GM18508 (cell line): ENCODE data around the gene SLC16A4.
"Not testable (repeated sequence)": the region's sequence is repeated elsewhere in the genome, so short reads cannot be mapped to it uniquely, and the experiment has no call there.

ENCODE experiments used
- ATAC-seq: cut with Tn5 transposase; IDR thresholded peaks from one replicate; pipeline ENCODE4 v1.9.1; 2021; ENCODE audit warnings: moderate number of reproducible peaks; ENCODE audit not compliant: insufficient read depth, unreplicated experiment

Gene SLC16A4

DNA sequence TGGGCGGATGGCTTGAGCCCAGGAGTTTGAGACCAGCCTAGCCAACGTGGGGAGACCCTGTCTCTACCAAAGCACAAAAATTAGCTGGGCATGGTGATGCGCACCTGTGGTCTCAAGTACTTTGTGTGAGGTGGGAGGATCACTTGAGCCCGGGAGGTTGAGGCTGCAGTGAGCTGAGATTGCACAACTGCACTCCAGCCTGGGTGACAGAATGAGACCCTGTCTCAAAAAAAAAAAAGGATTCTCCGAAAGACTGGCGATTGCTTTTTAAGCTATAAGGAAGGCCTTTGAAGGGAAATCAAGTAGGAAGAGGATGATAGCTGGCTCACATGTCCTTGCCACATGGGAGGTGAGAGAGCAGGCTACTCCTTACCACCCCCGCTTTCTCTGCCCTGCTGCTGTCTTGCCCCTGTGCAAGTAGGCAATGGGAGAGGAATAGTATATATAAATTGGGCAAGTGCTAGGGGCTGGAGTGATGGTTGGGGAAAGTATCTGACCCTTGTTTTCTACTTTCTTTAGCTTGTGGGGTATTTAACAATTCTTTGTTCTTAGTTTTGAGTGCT, 20.4 kb upstream of the SLC16A4 start:
- ATAC-seq = no peak

DNA sequence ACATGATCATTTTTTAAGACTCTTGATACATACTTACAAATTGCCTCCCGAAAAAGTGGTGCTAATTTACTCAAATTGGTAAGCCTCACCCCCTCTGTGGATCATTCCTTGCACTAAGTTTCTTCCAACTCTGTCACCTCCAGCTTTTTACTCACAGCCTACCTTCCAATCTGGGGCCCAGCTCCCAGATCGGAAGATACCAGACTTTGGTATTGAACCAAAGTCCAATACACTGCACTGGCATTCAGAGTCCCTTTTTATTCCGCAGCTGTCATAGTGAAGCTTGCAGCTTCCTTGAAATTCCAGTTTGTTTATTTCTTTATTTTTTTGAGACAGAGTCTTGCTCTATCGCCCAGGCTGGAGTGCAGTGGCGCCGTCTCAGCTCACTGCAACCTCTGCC, 18.5 kb upstream of the SLC16A4 start:
- ATAC-seq = no peak

DNA sequence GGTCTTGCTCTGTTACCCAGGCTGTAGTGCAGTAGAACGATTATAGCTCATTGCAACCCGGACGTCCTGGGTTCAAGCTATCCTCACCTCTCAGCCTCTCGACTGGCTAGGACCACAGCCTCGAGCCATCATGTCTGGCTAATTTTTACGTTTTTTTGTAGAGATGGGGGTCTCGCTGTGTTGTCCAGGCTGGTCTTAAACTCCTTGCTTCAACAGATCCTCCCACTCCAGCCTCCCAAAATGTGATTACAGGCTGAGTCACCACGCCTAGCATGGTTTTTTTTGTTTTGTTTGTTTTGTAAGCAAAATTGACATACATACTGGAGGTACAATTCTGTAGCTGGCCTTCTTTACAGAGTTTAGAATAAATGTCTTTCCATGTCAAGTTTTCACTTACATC, 17.7 kb upstream of the SLC16A4 start:
- no peak for ATAC-seq

DNA sequence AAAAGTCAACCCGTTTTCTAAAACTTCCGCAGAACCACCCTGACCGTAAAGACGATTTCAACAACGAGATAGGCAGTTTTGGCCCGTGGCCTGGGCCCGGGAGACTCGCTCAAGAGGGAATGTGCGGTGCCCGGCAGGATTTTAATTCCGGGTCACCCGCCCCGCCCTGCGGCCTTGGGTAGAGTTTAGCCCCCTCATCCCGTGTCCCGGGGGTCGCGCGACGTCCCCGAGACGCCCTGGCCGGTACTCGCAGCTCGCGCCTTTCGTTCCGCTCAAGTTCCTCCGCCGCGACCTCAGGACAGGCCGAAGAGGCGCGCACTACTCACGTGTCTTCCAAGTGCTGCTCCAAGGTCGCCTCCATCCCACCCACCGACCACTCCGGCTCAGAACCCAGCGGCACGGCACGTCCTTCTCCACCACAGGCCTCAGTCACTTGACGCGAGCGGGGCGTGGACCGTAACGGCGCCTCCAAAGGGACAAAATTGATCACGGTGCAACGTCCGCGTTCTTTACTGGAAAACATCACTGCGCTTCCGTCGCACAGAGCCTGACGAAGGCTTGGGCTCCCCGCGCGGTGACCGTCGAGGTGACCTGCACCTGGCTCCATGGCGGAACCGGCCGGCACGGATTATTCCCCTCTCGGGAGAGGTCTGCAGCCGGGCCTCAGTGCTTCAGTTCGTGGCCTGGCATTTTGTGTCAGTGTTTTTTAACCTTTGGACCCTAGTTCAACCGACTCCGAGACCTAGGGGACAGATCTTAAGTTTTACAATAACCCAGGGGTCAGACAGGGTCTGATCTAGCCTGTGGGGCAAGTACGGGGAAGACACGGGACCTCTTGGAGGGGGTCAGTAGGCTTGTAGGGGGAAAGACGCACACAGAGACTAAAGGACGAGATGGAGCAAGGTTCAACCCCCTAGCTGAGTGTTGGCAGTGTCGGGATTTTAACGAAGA, 16.7 kb upstream of the SLC16A4 start, which contains the start of gene LAMTOR5:
TSS of gene LAMTOR5 (minus strand) at position 435 of the 951 bp plus-strand sequence. CDS start at position 361, 74 bp downstream.
- ATAC-seq = peak; percentile 76

DNA sequence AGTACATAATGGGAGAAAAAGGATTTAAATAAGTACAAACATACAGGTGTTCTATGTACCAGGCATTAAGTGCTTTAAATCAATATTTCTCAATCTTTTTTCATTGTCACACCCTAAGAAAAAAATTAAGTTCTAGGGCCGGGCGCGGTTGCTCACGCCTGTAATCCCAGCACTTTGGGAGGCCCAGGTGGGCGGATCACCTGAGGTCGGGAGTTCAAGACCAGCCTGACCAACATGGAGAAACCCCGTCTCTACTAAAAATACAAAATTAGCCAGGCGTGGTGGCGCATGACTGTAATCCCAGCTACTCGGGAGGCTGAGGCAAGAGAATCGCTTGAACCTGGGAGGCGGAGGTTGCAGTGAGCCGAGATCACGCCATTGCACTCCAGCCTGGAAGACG, 15.6 kb upstream of the SLC16A4 start:
- ATAC-seq = not testable (repeated sequence)

DNA sequence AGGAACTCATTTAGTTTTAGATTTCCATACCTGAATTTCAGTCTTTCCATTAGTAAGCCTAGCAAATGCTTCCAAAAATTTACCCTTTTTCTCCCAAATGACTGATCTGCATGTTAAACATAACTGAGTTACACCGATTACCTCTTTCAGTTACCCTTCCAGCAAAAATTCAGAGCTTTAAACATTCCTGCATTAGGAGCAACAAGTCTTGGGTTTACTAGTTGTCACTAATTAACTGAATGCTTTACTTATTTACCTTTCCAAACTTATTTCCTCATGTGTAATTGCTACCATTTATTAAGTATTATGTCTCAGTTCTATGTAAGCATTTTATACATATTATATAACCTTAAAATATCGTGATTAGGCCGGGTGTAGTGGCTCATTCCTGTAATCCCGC, 13.6 kb upstream of the SLC16A4 start:
- ATAC-seq = no peak

DNA sequence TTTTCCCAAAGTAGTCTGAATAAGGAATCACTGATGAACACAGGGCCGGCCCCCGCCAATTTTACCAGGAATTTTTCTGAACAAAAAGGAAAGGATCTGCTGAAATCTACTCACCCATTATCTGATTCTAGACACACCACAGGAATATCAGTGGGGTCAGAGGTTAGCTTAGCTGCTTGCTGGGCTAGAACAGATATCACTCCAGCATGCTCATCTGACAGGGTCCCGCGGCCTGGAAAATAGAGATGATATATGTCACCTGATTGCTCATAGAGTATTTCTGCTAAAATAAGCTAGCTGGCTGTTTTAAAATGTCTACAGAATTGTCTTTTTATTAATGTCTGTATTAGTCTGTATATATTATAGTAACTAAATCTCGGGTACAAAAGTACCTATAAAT, 13.0 kb upstream of the SLC16A4 start:
- no peak for ATAC-seq

DNA sequence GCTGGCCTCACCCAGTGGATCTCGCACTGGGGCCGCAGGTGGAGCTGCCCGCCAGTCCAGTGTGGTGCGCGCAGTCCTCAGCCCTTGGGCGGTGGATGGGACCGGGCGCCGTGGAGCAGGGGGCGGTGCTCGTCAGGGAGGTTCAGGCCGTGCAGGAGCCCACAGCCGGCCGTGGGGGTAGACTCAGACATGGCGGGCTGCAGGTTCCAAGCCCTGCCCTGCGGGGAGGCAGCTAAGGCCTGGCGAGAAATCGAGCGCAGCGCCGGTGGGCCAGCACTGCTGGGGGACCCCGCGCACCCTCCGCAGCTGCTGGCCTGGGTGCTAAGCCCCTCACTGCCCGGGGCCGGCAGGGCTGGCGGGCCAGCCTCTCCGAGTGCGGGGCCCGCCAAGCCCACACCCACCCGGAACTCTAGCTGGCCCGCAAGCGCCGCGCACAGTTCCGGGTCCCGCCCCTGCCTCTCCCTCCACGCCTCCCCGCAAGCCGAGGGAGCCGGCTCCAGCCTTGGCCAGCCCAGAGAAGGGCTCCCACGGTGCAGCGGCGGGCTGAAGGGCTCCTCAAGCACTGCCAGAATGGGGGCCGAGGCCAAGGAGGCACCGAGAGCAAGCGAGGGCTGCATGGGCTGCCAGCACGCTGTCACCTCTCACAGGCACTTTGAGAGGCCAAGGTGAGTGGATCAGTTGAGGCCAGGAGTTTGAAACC, 5.6 kb upstream of the SLC16A4 start:
- not testable (repeated sequence) for ATAC-seq

DNA sequence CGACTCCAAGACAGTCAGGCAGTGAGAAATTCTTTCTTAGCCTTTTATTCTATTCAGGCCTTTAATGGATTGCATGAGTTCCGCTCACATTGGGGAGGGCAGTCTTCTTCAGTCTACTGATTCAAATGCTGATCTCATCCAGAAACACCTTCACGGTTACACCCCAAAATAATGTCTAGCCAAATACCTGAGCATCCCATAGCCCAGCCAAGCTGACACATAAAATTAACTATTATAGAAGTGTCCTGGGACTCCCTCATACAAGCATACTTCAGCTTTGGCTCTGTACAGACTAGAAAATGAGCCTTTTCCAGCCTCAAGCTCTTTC, 3.6 kb upstream of the SLC16A4 start:
- no peak for ATAC-seq

DNA sequence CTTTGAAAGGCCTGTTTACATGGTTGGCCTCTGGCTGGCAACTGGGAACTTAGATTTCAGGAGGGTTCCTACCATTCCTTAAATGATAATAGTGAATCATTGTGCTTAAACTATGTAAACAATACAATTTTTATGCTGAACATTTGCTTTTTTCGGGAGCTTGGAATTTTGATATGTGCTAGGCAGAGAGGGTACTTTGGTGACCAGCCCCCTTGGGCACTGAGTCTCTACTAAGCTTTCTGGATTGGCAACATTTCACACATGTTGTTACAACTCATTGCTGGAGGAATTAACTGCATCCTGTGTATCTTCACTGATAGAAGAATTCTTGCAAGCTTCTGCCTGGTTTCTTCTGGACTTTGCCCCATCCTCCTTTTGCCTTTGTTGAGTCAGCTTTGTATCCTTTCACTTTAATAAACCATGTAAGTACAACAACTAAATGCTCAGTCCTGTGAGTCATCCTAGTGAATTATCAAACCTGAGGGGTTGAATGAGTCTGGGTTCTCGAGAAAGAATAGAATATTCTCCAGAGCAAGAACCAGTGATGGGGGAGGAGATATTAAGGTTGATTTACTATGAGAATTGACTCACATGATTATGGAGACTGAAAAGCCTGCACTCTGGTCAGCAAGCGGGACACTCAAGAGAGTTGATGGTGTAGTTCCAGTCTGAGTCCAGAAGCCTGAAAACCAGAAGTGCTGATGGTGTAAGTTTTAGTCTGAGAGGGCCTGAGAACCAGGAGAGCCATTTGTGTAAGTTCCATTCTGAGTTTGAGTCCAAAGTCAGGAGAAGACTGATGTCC, 3.1 kb upstream of the SLC16A4 start:
- no peak for ATAC-seq

DNA sequence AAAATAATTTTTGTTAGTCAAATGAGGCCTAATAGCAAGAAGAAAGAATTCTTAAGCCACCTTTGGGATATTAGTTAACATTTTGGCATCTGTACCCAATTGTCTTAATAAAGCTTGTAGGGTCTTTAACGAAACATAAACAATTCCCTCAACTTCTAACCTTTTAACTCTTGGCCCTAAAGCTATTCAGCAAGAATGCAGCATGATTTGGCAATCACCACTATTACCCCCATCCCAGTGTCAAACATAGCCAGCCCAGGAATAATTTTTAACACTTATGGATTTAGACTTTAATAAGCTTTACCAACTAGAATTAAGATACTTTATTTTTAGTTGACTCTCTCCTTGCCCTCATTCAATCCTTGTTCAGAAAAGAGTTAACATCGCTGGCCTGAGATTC, 2.5 kb upstream of the SLC16A4 start:
- no peak for ATAC-seq

DNA sequence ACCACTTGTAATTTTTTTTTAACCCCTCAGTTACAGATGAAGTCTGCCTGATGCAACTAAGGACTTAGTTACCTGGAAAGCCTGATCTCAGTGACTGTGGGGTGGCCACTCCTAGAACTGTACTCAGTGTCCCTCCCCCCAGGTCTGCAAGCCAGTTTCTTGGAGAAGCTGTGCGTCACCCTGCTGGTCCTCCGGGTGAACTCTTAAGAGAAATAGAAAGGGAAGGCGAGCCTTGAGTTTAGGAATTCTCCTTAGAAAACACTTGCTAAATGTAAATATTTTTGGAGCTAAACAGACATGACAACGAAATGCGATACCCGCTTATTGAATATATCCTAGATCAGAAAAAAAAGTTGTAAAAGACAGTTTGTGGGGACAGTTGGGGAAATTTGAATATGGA, 730 bp downstream of the SLC16A4 start:
- ATAC-seq = no peak

DNA sequence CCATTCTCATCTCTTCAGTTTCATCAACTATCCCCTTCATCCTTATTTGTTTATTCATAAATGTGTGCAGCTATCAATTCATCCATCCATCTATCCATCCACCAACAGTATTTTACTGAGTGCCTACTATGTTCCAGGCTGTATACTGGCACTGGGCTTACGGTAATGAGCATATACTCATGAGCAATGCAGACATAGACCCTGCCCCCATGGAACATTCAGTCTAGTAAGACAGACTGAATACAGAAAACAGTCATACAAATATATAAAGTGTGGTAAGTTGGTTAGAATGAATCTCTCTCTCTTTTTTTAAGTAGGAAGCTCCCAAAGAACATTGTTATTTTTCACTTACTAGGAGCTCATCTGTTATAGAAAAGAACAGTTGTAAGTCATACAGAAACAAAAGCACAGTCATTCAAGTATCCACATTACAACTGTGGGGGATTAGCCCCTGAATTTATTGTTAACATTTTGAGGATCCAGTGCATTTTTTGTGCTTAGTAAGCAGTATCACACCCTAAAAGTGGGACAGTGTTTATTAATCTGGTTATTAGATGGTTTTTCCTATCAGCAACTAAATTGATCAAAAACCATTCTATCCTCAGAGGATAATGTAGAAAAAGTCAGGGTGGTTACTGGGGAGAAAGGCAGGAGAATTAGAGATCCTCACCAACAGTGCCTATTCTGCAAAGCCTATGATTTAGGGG, 3.6 kb downstream of the SLC16A4 start:
- no peak for ATAC-seq

DNA sequence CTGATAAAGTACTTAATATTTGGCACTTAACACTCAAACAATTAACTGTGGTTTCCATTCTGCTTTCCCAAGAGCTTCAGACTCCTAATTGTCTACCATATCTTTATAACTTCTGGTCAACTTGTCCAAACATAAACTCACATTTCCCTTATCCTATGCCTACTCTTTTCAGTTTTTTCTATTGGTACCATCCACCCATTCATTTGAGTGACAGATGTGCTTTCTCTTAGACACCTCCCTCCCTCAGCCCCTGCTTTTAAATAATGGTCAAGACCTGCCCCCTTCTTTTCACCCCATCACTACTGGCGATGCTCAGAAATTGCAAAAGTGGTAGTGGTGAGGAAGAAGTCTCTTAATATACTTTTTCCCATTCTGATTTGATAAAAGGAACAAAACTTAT, 5.5 kb downstream of the SLC16A4 start:
- ATAC-seq = no peak

DNA sequence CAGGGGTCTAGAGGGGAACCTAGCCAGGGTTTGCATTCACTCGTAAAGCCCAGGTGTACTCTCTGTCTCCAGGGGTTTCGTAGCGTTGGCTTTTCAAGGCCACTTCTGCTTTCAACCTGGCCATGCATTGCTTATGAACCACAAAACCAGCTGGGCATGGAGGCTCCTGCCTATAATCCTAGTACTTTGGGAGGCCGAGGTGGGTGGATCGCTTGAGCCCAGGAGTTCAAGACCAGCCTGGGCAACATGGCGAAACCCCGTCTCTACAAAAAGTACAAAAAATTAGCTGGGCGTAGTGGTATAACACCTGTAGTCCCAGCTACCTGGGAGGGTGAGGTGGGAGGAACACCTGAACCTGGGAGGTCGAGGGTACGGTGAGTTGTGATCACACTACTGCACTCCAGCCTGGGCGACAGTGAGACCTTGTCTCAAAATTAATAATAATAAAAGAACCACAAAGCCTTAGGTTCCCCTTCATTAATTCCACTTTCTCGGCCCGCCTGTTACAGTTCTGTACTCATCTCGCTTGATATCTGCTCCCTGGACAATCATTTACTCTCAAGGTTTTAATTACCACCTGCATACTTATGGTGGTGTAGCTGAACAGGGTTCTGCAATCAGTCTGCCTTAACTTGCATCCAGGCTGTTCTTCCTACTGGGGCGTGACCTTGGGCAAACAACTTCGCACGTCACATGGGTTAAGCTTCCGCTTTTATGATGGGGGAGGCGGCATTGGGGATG, 6.1 kb downstream of the SLC16A4 start:
- ATAC-seq = peak; percentile 42

DNA sequence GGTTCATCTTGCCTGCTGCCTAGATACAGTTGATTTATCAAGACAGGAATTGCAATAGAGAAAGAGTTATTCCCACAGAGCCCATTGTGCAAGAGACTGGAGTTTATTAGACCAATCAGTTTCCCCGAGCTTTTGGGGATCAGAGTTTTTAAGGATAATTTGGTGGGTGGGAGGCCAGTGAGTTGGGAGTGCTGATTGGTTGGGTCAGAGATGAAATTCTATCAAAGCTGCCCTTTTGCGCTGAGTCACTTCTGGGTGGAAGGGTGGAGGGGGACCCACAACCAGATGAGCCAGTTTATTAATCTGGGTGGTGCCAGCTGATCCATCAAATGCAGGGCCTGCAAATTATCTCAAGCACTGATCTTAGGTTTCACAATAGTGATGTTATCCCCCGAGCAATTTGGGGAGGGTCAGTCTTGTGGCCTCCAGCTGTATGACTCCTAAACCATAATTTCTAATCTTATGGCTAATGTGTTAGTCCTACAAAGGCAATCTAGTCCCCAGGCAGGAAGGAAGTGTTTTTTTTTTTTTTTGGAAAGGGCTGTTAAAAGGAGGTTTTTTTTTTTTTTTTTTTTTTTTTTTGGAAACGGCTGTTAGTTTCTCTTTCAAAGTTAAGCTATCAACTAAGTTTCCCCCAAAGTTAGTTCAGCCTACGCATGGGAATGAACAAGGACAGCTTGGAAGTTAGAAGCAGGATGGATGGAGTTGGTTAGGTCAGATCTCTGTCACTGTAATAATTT, 7.4 kb downstream of the SLC16A4 start:
- no peak for ATAC-seq

DNA sequence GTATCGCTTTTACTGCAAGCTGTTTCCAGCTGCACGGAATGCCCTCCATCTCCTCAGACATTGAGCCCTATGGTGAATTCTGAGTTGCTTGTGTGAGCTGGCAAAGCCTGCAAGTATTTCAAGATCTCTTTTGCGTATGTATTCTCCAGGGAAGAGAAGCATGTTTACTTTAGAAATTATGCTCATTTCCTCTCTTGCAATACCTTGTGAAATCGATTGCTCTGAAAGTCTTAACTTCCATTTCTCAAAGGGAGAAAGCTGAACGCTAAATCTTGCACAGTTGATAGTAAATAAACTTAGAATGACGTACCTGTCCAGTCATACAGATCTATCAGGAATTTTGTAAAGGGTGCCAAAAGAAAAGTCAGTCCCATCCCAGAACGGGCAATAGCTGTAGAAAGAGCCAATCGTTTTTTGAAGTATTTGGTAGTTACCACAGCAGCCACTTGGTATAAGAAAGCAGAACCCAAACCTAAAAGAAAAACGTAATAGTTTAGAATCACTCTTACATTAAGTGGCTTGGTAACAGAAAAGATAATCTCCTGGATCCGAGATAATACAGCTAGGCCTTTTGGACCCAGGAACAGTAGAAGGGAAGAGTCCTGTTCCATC, 10.0 kb downstream of the SLC16A4 start:
- ATAC-seq = no peak

DNA sequence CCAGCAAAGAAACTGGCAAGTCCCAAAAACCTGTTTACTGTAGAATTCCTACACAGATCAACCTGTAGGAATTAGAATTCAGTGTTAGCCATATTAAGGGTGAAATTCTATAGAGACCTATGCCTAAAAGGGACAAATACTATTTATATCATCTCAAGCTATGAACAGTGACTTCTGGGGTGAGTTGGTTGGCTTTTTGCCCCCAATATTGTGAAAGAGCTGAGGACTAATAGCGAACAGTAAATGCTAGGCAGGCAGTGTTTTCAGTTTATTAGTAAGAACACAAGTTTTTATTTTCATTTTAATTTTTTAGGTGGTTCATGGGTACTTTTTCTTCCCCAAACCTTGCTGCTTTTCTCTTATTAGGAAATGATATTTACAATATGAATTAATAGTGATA, 15.3 kb downstream of the SLC16A4 start:
- ATAC-seq = no peak
